ENCODE results near the gene ZNF516. TPM values are rescaled to one million over a fixed set of nuclear protein-coding genes. Genes with fewer than 3 reads are reported as not detected.

ZNF516 gene
- total and polyA plus RNA-seq, 10 of the 15 experiments (the other 5 are each of a cell fraction or from before 2014, with no cell fraction given): 2.0 to 32.0 (median 8.3) TPM

GRCh38 chr18:76408480-76409067 lies 86.5 kb downstream of the ZNF516 start:
- POLR2A ChIA-PET: no interaction called here
- Histone ChIP-seq H3K9me3 (replicated peaks; ENCODE audit: control insufficient read depth, insufficient read depth, low read length) (peaks cover 4% of the 10 kb centered on the region; the same call in 2 of the 3 replicates), H3K4me3 (no peak overlapping the region), H3K27ac (ENCODE audit: control insufficient read depth, insufficient read depth) (no peak overlapping the region), H3K4me2 (ENCODE audit: control insufficient read depth, insufficient read depth) (no peak overlapping the region), H3K79me2 (ENCODE audit: control insufficient read depth, insufficient read depth, low read length) (peaks cover 25% of the 10 kb centered on the region), H2AFZ (ENCODE audit: control insufficient read depth, low read depth, low read length) (no peak overlapping the region), H3K4me1 (ENCODE audit: control insufficient read depth, insufficient read depth, low read length) (peaks cover 13% of the 10 kb centered on the region), H3K36me3 (ENCODE audit: control insufficient read depth in 2 of 2, insufficient read depth in 2 of 2, low read length in 1 of 2) (peaks cover 3 to 4% of the 10 kb centered on the region in 2 experiments), H3K9ac (ENCODE audit: control insufficient read depth, insufficient read depth, low read length) (no peak overlapping the region), H4K20me1 (ENCODE audit: control insufficient read depth, insufficient read depth) (0 out of 2 replicates have a peak, but pooled peaks cover 2% of the 10 kb centered on the region), H3K27me3 (replicated peaks in 1 of 2; ENCODE audit: control insufficient read depth in 2 of 2, insufficient read depth in 2 of 2, low read length in 1 of 2) (no peaks in the 10 kb centered on the region)
- no peak for DNase-seq (ENCODE audit: low read depth, low spot score)
- TF ChIP-seq CBX5 (IDR thresholded peaks at IDR 0.05; ENCODE audit: low read depth) (no peak), ZNF217 (IDR thresholded peaks at IDR 0.05) (no peak), BMI1 (IDR thresholded peaks at IDR 0.05; ENCODE audit: borderline replicate concordance) (no peak), CHD1 (IDR thresholded peaks at IDR 0.05; ENCODE audit: low read depth, low read length) (no peak), BCL3 (IDR thresholded peaks at IDR 0.05; ENCODE audit: borderline replicate concordance, insufficient read depth, low read depth, low read length, poor library complexity, severe bottlenecking) (no peak), SUZ12 (IDR thresholded peaks at IDR 0.05; ENCODE audit: unreplicated experiment) (no peak), RCOR1 (conservative IDR thresholded peaks at IDR 0.05; ENCODE audit: low read depth, low read length) (no peak), MAX (IDR thresholded peaks at IDR 0.05; ENCODE audit: low read depth, low read length) (no peak), TARDBP (IDR thresholded peaks at IDR 0.05; ENCODE audit: borderline replicate concordance) (no peak), POLR2A (IDR thresholded peaks at IDR 0.05; ENCODE audit: low read depth, low read length) (no peak), CREB1 (IDR thresholded peaks at IDR 0.05; ENCODE audit: low read depth) (no peak), GABPA (IDR thresholded peaks at IDR 0.05; ENCODE audit: low read depth) (no peak), RUNX3 (IDR thresholded peaks at IDR 0.05; ENCODE audit: low read length) (no peak)
- TF ChIP-seq, protein P1, sequence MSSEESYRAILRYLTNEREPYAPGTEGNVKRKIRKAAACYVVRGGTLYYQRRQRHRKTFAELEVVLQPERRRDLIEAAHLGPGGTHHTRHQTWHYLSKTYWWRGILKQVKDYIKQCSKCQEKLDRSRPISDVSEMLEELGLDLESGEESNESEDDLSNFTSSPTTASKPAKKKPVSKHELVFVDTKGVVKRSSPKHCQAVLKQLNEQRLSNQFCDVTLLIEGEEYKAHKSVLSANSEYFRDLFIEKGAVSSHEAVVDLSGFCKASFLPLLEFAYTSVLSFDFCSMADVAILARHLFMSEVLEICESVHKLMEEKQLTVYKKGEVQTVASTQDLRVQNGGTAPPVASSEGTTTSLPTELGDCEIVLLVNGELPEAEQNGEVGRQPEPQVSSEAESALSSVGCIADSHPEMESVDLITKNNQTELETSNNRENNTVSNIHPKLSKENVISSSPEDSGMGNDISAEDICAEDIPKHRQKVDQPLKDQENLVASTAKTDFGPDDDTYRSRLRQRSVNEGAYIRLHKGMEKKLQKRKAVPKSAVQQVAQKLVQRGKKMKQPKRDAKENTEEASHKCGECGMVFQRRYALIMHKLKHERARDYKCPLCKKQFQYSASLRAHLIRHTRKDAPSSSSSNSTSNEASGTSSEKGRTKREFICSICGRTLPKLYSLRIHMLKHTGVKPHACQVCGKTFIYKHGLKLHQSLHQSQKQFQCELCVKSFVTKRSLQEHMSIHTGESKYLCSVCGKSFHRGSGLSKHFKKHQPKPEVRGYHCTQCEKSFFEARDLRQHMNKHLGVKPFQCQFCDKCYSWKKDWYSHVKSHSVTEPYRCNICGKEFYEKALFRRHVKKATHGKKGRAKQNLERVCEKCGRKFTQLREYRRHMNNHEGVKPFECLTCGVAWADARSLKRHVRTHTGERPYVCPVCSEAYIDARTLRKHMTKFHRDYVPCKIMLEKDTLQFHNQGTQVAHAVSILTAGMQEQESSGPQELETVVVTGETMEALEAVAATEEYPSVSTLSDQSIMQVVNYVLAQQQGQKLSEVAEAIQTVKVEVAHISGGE (CRISPR knock-in tag; IDR thresholded peaks at IDR 0.05): no peak
- TF ChIP-seq, protein P2, sequence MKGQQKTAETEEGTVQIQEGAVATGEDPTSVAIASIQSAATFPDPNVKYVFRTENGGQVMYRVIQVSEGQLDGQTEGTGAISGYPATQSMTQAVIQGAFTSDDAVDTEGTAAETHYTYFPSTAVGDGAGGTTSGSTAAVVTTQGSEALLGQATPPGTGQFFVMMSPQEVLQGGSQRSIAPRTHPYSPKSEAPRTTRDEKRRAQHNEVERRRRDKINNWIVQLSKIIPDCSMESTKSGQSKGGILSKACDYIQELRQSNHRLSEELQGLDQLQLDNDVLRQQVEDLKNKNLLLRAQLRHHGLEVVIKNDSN (IDR thresholded peaks at IDR 0.05; ENCODE audit: borderline replicate concordance, extremely low read length, insufficient read depth, low read depth, low read length): no peak
- intact Hi-C loops (cut with micrococcal nuclease; ENCODE audit: unreplicated experiment): no loop called here
- ATAC-seq: no peak
- BruUV-seq (replicated peaks): no TSS peak
- 82% methylated on average over 15 of the region's 15 CpGs for WGBS (ENCODE audit: insufficient coverage, insufficient replicate concordance, low lambda C conversion rate, missing lambda C conversion rate)
- FAIRE-seq: no peak
- SMC1A ChIA-PET (ENCODE audit: uncharacterized antibody, unreplicated experiment): interaction anchor here (1.1 to 3.7 kb wide), 3 partner anchors 9 to 212 kb away, joined by 3 to 24 read pairs (median 6); no protein-coding TSS in a partner anchor
- in situ Hi-C loops (cut with MboI): no loop called here
- RAD21 ChIA-PET (ENCODE audit: unreplicated experiment): interaction anchor here (0.9 to 1.1 kb wide), 2 partner anchors 82 to 301 kb away, joined by 3 read pairs; no protein-coding TSS in a partner anchor
- CTCF ChIA-PET: interaction anchor here (1.0 to 4.0 kb wide), 5 partner anchors 9 to 302 kb away, joined by 3 to 27 read pairs (median 5); no protein-coding TSS in a partner anchor

Data from GM12878 (cell line).